AG09319 (cell line): ENCODE data around the gene TRA2B.

Experiments used
- DNase-seq: peaks from one replicate; pipeline ENCODE4 v3.0.0-alpha.2; 2010; ENCODE audit warnings: low read depth; ENCODE audit errors: extremely low read depth
- CTCF ChIP-seq: IDR thresholded peaks from 2 replicates; pipeline ENCODE4 v1.5.1; 2011; ENCODE audit warnings: low read depth, mild to moderate bottlenecking, inconsistent platforms, low read length, moderate library complexity

Gene TRA2B

GRCh38 chr3:185978516-185978915, 40.7 kb upstream of the TRA2B start:
- no peak for DNase-seq
- TF ChIP-seq CTCF: no peak

GRCh38 chr3:185977679-185978040, 39.8 kb upstream of the TRA2B start:
- TF ChIP-seq CTCF: no peak

GRCh38 chr3:185976977-185977678, 39.3 kb upstream of the TRA2B start:
- DNase-seq: no peak

More at GRCh38 chr3:185977679-185978040, 39.8 kb upstream of the TRA2B start:
- DNase-seq: no peak

GRCh38 chr3:185976100-185976499, 38.3 kb upstream of the TRA2B start:
- TF ChIP-seq CTCF: no peak
- DNase-seq: no peak

More at GRCh38 chr3:185976977-185977678, 39.3 kb upstream of the TRA2B start:
- peak; percentile 90 for TF ChIP-seq CTCF

GRCh38 chr3:185971579-185971978, 33.8 kb upstream of the TRA2B start:
- DNase-seq: no peak
- no peak for TF ChIP-seq CTCF

- DNase-seq: no peak
- no peak for TF ChIP-seq CTCF
Observed at GRCh38 chr3:185968168-185968567, 30.4 kb upstream of the TRA2B start.

GRCh38 chr3:185966655-185967054, 28.8 kb upstream of the TRA2B start:
- TF ChIP-seq CTCF: no peak
- DNase-seq: no peak
